GM19099 (cell line): ENCODE measurements around the gene ENKD1.

Source experiments
- POLR2A ChIP-seq: IDR thresholded peaks from 3 replicates; pipeline ENCODE4 v1.6.1; 2011; ENCODE audit warnings: low read depth; ENCODE audit not compliant: insufficient read length; ENCODE audit errors: extremely low read depth

ENKD1 gene, protein sequence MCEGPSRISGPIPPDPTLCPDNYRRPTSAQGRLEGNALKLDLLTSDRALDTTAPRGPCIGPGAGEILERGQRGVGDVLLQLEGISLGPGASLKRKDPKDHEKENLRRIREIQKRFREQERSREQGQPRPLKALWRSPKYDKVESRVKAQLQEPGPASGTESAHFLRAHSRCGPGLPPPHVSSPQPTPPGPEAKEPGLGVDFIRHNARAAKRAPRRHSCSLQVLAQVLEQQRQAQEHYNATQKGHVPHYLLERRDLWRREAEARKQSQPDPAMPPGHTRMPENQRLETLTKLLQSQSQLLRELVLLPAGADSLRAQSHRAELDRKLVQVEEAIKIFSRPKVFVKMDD

DNA sequence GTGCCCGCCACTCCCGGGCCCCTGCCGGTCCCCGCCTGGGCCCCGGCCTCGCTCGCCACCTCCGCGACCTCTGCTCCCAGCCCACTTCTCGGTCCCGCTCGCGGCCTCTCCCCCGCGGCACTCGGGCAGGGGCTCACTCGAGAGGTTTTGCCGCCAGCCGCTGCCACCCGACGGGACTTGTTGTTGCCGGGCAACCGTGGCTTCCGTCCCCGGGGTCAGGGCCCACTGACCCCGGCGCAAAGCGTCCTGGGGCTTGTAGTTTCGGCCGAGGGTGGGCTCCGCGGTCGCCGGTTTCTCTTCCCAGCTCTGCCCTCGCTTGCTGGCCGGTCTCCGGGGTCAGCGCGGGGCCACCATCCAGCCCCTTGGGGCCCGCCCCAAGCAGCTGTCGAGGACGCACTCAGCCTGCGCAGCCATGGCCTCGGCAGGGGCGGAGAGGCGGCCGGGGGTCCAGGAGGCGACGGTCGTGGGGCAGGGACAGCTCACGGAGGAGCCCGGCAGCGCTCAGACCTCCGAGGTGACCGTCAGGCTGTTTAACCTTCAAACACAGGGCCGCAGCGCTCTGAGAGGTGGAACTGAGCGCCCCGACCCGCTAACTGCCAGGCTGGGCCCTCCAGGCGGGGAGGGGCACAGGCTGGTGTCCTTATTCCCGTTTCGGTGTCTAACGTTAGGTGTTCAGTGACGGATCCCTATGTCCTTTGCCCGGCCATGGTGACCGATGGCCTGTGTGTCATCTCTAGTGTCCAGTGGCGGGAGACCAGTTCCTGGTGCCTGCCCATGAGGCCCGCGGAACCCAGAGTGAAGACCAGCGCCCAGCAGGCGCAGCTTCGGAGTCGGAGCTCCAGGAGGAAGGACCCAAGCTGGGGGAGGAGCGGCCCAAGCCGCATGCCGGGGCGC is at the start of gene ENKD1, which contains the start of gene C16orf86:
TSS of gene ENKD1 (minus strand) at position 192 of the 894 bp plus-strand sequence. CDS start 308 bp downstream, outside the sequence.
TSS of gene C16orf86 (plus strand) at position 256 of the 894 bp plus-strand sequence. CDS start at position 413, 157 bp downstream.
- peak; percentile 15 for TF ChIP-seq POLR2A

GRCh38 chr16:67716097-67716496 is 49.5 kb upstream of the ENKD1 start:
- no peak for TF ChIP-seq POLR2A

DNA sequence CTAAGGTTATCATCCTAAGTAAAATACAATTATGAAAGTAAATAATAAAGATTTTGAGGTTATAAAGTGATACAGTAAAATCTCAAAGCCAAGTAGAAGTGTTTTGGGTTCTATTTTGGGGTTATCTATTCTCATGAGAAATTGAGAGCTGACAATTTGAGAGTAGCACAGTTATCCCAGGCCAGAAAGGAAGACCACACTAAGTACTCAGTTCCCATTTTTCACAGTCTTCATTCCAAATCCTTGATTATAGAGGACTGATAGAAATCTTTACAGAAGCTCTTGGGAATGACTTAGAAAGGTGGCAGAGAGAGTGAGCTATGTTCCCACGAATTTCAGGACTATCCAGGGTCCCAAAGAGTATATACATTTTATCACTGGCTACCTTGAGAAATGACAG is 48.0 kb upstream of the ENKD1 start:
- TF ChIP-seq POLR2A = no peak

DNA sequence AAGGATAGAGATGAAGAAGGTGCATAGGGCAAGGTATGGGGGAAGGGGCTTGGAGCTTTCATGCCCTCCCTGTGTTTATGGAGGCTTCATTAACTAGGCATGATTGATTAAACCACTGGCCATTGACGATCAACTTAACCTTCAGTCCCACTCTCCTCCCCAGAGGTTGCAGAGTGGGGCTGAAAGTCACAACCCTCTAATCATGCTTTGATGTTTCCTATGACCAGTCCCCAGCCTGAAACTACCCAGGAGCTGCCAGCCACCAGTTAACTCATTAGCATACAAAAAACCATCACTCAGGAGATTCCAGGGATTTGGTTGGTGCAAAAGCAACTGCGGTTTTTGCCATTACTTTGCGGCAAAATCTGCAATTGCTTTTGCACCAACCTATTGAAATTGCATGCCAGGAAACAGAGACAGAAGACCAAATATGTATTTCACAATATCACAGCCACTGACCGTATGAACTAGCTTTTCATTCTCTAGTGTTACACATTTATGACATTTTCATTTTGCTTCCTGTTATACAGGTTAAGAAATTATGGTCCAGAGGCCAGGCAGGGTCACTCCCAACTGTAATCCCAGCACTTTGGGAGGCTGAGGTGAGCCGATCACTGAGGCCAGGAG is 47.2 kb upstream of the ENKD1 start:
- no peak for TF ChIP-seq POLR2A

GRCh38 chr16:67710607-67711006 is 44.1 kb upstream of the ENKD1 start:
- TF ChIP-seq POLR2A = no peak

- TF ChIP-seq POLR2A = no peak
Observed at GRCh38 chr16:67709050-67709449, 42.5 kb upstream of the ENKD1 start.

- no peak for TF ChIP-seq POLR2A
Observed at GRCh38 chr16:67708368-67708771, 41.8 kb upstream of the ENKD1 start.

- TF ChIP-seq POLR2A = no peak
Observed at GRCh38 chr16:67707790-67708189, 41.2 kb upstream of the ENKD1 start.

DNA sequence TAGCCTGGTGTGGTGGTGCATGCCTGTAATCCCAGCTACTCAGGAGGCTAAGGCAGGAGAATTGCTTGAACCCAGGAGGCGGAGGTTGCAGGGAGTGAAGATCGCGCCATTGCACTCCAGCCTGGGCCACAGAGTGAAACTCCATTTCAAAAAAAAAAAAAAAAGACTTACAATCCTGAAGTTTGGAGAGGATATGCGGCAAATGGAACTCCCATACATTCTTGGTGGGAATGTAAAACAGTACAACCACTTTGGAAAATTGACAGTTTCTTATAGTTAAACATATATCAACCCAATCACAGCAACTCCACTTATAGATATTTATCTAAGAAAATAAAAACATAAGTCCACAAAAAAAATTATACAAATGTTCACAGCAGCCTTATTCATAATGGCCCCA is 40.7 kb upstream of the ENKD1 start:
- TF ChIP-seq POLR2A = no peak

- TF ChIP-seq POLR2A = no peak
Observed at GRCh38 chr16:67704110-67704509, 37.6 kb upstream of the ENKD1 start.

DNA sequence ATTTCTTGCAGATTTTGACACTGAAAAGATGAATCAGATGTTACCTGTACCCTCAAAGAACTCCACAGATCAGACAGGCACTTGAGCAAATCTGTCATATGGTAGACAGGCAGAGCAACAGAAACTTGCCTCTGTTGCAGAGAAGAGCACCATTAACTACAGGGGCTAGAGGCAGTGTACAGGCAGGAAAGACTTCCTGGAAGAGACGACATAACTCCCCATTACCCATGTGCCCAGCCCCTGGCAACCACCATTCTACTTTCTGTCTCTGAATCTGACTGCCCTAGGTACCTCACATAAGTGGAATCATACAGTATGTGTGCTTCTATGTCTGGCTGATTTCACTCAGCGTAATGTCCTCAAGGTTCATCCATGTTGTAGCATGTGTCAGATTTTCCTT is 37.1 kb upstream of the ENKD1 start:
- TF ChIP-seq POLR2A = no peak

DNA sequence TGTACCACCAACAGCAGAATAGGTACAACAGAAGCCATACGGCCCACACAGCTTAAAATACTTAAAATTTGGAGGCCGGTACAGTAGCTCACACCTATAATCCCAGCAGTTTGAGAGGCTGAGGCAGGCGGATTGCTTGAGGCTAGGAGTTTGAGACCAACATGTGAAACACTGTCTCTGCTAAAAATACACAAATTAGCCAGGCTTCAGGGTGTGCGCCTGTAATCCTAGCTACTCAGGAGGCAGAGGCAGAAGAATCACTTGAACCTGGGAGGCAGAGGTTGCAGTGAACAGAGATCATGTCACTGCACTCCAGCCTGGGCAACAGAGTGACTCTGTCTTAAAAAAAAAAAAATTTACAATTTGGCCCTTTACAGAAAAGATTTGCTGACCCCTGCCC is 35.6 kb upstream of the ENKD1 start:
- TF ChIP-seq POLR2A = no peak

DNA sequence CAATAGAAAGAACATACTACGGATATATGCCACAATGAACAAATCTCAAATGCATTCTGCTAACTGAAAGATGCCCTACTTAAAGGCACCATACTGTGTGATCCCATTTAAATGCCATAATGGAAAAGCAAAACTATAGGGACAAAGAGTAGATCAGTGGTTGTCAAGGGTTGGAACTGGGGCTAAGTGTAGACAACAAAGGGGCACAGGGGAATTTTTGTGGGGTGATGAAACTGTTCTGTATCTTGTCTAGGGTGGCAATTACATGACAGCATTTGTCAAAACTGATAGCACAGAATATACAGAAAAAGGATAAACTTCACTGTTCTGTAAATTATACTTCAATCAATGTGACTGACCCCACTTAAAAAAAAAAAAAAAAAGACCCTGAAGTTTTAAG is 34.9 kb upstream of the ENKD1 start:
- TF ChIP-seq POLR2A = no peak

GRCh38 chr16:67699265-67699664 is 32.7 kb upstream of the ENKD1 start:
- no peak for TF ChIP-seq POLR2A

GRCh38 chr16:67697422-67698185 is 31.1 kb upstream of the ENKD1 start:
- TF ChIP-seq POLR2A = no peak

DNA sequence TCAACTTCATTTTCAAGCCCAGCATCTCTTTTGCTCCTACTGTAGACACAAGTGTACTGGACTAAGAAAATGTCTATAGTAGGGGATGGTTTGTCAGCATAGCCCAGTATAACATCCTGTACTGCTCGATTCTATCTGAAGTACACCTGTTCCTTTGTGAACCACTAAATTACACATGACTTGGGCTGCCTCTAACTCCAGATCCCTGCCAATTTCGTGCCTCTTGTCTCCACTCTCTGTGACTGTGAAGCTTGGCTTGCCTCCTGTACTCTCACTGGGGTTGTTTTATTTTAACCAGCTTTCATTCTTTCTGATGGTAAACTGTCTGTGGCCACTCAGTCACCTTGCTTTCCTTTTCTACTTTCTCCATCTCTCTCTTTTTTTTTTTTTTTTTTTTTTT is 28.1 kb upstream of the ENKD1 start:
- TF ChIP-seq POLR2A = no peak
